IMR-90 (cell line): Measurements from ENCODE around the gene TGFB2. TPM values are rescaled to one million over a fixed set of nuclear protein-coding genes. Genes with fewer than 3 reads are reported as not detected.

ENCODE experiments used
- ATAC-seq: fragments of 200-7000 bp; cut with Tn5 transposase; 2 replicates; pipeline ENCODE4 v1.9.1; 2020; ENCODE audit warnings: low read depth, mild to moderate bottlenecking, moderate library complexity
- BruUV-seq: library from RNA; stranded (reverse); fragments of 400-500 nt; replicated peaks from 2 replicates; lab custom pipeline; 2021; lab: Mats Ljungman, UMichigan
- CTCF ChIA-PET: fragments of 300-600 bp; formaldehyde crosslinking; extraction: SDS; loops from one replicate; lab custom pipeline; 2021; ENCODE audit warnings: antibody characterized with exemption; lab: Yijun Ruan, JAX
- POLR2A ChIA-PET: fragments of 300-600 bp; sonication (Branson Sonifier 250); formaldehyde crosslinking; loops from one replicate; lab custom pipeline; 2022; ENCODE audit warnings: antibody characterized with exemption; ENCODE audit not compliant: unreplicated experiment; lab: Charles Lee
- DNase-seq: peaks from one replicate; pipeline ENCODE4 v3.0.0; 2013
- H2AFZ ChIP-seq: replicated peaks from 2 replicates; pipeline ENCODE3; 2013; ENCODE audit warnings: low read length, mild to moderate bottlenecking; ENCODE audit not compliant: poor library complexity
- H2AK5ac ChIP-seq: 2 replicates; pipeline ENCODE4 v1.6.1; 2013; ENCODE audit warnings: low read depth, low read length, inconsistent platforms
- H2AK9ac ChIP-seq: replicated peaks from 2 replicates; pipeline ENCODE3; 2013; ENCODE audit warnings: mild to moderate bottlenecking, low read depth, low read length, moderate library complexity; ENCODE audit not compliant: poor library complexity
- H2BK120ac ChIP-seq: 2 replicates; pipeline ENCODE4 v1.6.1; 2013; ENCODE audit warnings: low read depth, low read length, inconsistent platforms
- H2BK15ac ChIP-seq: 3 replicates; pipeline ENCODE4 v1.6.1; 2013; ENCODE audit warnings: low read depth, low read length, inconsistent platforms
- H2BK20ac ChIP-seq: 2 replicates; pipeline ENCODE4 v1.6.1; 2013; ENCODE audit warnings: low read depth, mild to moderate bottlenecking, inconsistent platforms, low read length, moderate library complexity
- H2BK5ac ChIP-seq: 2 replicates; pipeline ENCODE4 v1.6.1; 2013; ENCODE audit warnings: mild to moderate bottlenecking, low read depth, low read length, inconsistent platforms; ENCODE audit not compliant: poor library complexity, severe bottlenecking
- H3K14ac ChIP-seq: replicated peaks from 2 replicates; pipeline ENCODE4 v1.6.1; 2013; ENCODE audit warnings: low read depth, low read length, inconsistent platforms
- H3K18ac ChIP-seq: 2 replicates; pipeline ENCODE4 v1.6.1; 2013; ENCODE audit warnings: low read depth, low read length, control low read depth
- H3K23ac ChIP-seq: 2 replicates; pipeline ENCODE4 v1.6.1; 2013; ENCODE audit warnings: low read depth, low read length, inconsistent platforms
- H3K27ac ChIP-seq: 2 replicates; pipeline ENCODE4 v1.5.1; 2013; ENCODE audit warnings: mild to moderate bottlenecking, control low read depth, low read length; ENCODE audit not compliant: insufficient read depth
- H3K27me3 ChIP-seq: 2 replicates; pipeline ENCODE4 v1.6.1; 2013; ENCODE audit warnings: low read length; ENCODE audit not compliant: control insufficient read depth, insufficient read depth
- H3K36me3 ChIP-seq: 2 replicates; pipeline ENCODE4 v1.6.1; 2013; ENCODE audit warnings: low read length, mixed read lengths; ENCODE audit not compliant: control insufficient read depth, insufficient read depth
- H3K4ac ChIP-seq: 2 replicates; pipeline ENCODE4 v1.6.1; 2013; ENCODE audit warnings: low read depth, low read length, inconsistent platforms
- H3K4me1 ChIP-seq: 2 replicates; pipeline ENCODE4 v1.6.1; 2013; ENCODE audit warnings: low read length, mixed read lengths; ENCODE audit not compliant: control insufficient read depth, insufficient read depth
- H3K4me2 ChIP-seq: 2 replicates; pipeline ENCODE4 v1.6.1; 2013; ENCODE audit warnings: low read depth, mild to moderate bottlenecking, control low read depth, low read length, moderate library complexity
- H3K4me3 ChIP-seq: 2 replicates; pipeline ENCODE4 v1.5.1; 2013; ENCODE audit warnings: low read depth, mild to moderate bottlenecking, control low read depth, low read length, moderate library complexity; ENCODE audit not compliant: insufficient read depth
- H3K56ac ChIP-seq: 2 replicates; pipeline ENCODE4 v1.6.1; 2013; ENCODE audit warnings: low read length, inconsistent platforms; ENCODE audit not compliant: insufficient read depth; ENCODE audit errors: extremely low read depth
- H3K79me1 ChIP-seq, 2 experiments: 2 replicates each; pipeline ENCODE4 v1.6.1; 2013; ENCODE audit warnings: low read length in 2 of 2, inconsistent platforms in 1 of 2, low read depth in 1 of 2
- H3K9ac ChIP-seq: 2 replicates; pipeline ENCODE4 v1.6.1; 2013; ENCODE audit warnings: low read depth, low read length, control low read depth
- H3K9me1 ChIP-seq: 2 replicates; pipeline ENCODE4 v1.6.1; 2013; ENCODE audit warnings: low read length, inconsistent platforms; ENCODE audit not compliant: insufficient read depth
- H3K9me3 ChIP-seq: 2 replicates; pipeline ENCODE4 v1.6.1; 2013; ENCODE audit warnings: low read length; ENCODE audit not compliant: control insufficient read depth, insufficient read depth
- H4K20me1 ChIP-seq: 2 replicates; pipeline ENCODE4 v1.6.1; 2013; ENCODE audit warnings: low read length, inconsistent platforms; ENCODE audit not compliant: insufficient read depth
- H4K5ac ChIP-seq: 2 replicates; pipeline ENCODE4 v1.6.1; 2013; ENCODE audit warnings: mild to moderate bottlenecking, low read depth, low read length, control low read depth
- H4K8ac ChIP-seq, 2 experiments: 2 replicates each; pipeline ENCODE4 v1.6.1; 2013; ENCODE audit warnings: low read depth in 2 of 2, low read length in 2 of 2, control low read depth in 1 of 2, inconsistent platforms in 1 of 2
- H4K91ac ChIP-seq: 2 replicates; pipeline ENCODE4 v1.6.1; 2013; ENCODE audit warnings: low read depth, low read length, inconsistent platforms; ENCODE audit not compliant: insufficient read depth
- BHLHE40 ChIP-seq: fragments of 150-350 bp; IDR thresholded peaks from 2 replicates; pipeline ENCODE4 v1.6.1; 2016; ENCODE audit warnings: mild to moderate bottlenecking, low read depth, low read length
- CEBPB ChIP-seq: IDR thresholded peaks from 2 replicates; pipeline ENCODE4 v1.6.1; 2012; ENCODE audit warnings: low read depth, low read length, improper control_type of control experiment
- CHD1 ChIP-seq: IDR thresholded peaks from 2 replicates; pipeline ENCODE4 v1.6.1; 2012; ENCODE audit warnings: low read depth, low read length, improper control_type of control experiment
- CTCF ChIP-seq: conservative IDR thresholded peaks from 2 replicates; pipeline ENCODE4 v1.5.1; 2012; ENCODE audit warnings: mild to moderate bottlenecking, low read depth, low read length, improper control_type of control experiment
- FOS ChIP-seq: fragments of 150-350 bp; IDR thresholded peaks from 2 replicates; pipeline ENCODE4 v1.6.1; 2016; ENCODE audit warnings: low read depth, low read length
- MAFK ChIP-seq: IDR thresholded peaks from 2 replicates; pipeline ENCODE4 v1.6.1; 2012; ENCODE audit warnings: low read depth, low read length, improper control_type of control experiment
- MAZ ChIP-seq: IDR thresholded peaks from 2 replicates; pipeline ENCODE4 v1.6.1; 2012; ENCODE audit warnings: low read depth, mild to moderate bottlenecking, low read length, improper control_type of control experiment, moderate library complexity, borderline replicate concordance
- NFE2L2 ChIP-seq: fragments of 150-350 bp; IDR thresholded peaks from 2 replicates; pipeline ENCODE4 v1.6.1; 2016; ENCODE audit warnings: low read depth, mild to moderate bottlenecking, low read length
- POLR2A ChIP-seq: IDR thresholded peaks from 2 replicates; pipeline ENCODE4 v1.6.1; 2012; ENCODE audit warnings: mild to moderate bottlenecking, low read depth, low read length
- RAD21 ChIP-seq: IDR thresholded peaks from 2 replicates; pipeline ENCODE4 v1.6.1; 2012; ENCODE audit warnings: low read length, improper control_type of control experiment
- RCOR1 ChIP-seq: IDR thresholded peaks from 2 replicates; pipeline ENCODE4 v1.6.1; 2012; ENCODE audit warnings: mild to moderate bottlenecking, low read length, improper control_type of control experiment; ENCODE audit not compliant: insufficient replicate concordance
- SMC3 ChIP-seq: fragments of 150-350 bp; IDR thresholded peaks from 2 replicates; pipeline ENCODE4 v1.6.1; 2016; ENCODE audit warnings: low read depth, mild to moderate bottlenecking, antibody characterized with exemption, low read length, moderate library complexity
- USF2 ChIP-seq: fragments of 150-350 bp; IDR thresholded peaks from 2 replicates; pipeline ENCODE4 v1.6.1; 2017; ENCODE audit warnings: mild to moderate bottlenecking, antibody characterized with exemption, low read length, low read depth
- WGBS, 2 experiments: methylation state at CpG; one replicate each; pipeline versions ENCODE4 v1.1.5 to v1.1.7; 2013; ENCODE audit warnings: missing lambda C conversion rate in 2 of 2; ENCODE audit not compliant: insufficient read length in 1 of 2; ENCODE audit errors: extremely low coverage in 2 of 2; 5-methylcytosine and 5-hydroxymethylcytosine counted together
- dilution Hi-C: fragments of 300-500 bp; cut with HindIII; formaldehyde crosslinking; loops from one replicate; pipeline ENCODE4 v1.14.3; 2018; ENCODE audit warnings: low sequenced_read_pairs; ENCODE audit not compliant: unreplicated experiment
- in situ Hi-C: fragments of 300-500 bp; cut with MboI; formaldehyde crosslinking; loops from 3 replicates; pipeline ENCODE4 v1.14.3; 2019; ENCODE audit warnings: low sequenced_read_pairs, inconsistent platforms, mixed read lengths
- intact Hi-C: fragments of 100-400 bp; cut with micrococcal nuclease; formaldehyde crosslinking; loops from 2 replicates; pipeline ENCODE4 v1.10.0; 2022
- polyA plus RNA-seq, 3 experiments: library from polyadenylated mRNA; depleted of rRNA; stranded (reverse); fragments of >200 nt; gene quantifications; 2 replicates each; pipeline ENCODE4 v1.2.3, GENCODE V29; 2012; ENCODE audit warnings: low replicate concordance in 1 of 3
- total RNA-seq: library from RNA; depleted of rRNA; stranded (reverse); fragments of >200 nt; gene quantifications from 2 replicates; pipeline ENCODE4 v1.2.3, GENCODE V29; 2012

Gene TGFB2
- total and polyA plus RNA-seq, 2 of the 4 experiments (the other 2 are of a cell fraction) = 3.7 to 3.8 TPM

- no peak overlapping the region for H3K23ac ChIP-seq
- no peaks in the 10 kb centered on the region for H3K9me3 ChIP-seq
Observed at GRCh38 chr1:218493986-218494385, 148.8 kb downstream of the TGFB2 start.

More at GRCh38 chr1:218493986-218494385, 148.8 kb downstream of the TGFB2 start:
- intact Hi-C loops (loop anchor here (10.0 kb wide), 1 partner anchor 181 kb away; no protein-coding TSS in a partner anchor), dilution Hi-C loops (no loop called here), in situ Hi-C loops (no loop called here)
- Histone ChIP-seq H3K9me1 (0 out of 2 replicates have a peak, but pooled peaks cover 4% of the 10 kb centered on the region), H3K27me3 (no peaks in the 10 kb centered on the region), H2AK9ac (no peak overlapping the region), H3K4me1 (peaks cover 2% of the 10 kb centered on the region; the same call in 1 of the 2 replicates), H3K56ac (no peak overlapping the region), H3K14ac (no peak overlapping the region), H2AFZ (no peak overlapping the region), H3K79me1 (no peaks in the 10 kb centered on the region), H2BK120ac (peak overlapping the region; percentile 20), H3K9ac (no peak overlapping the region), H3K27ac (no peak overlapping the region), H2BK15ac (peak overlapping the region; percentile 66; the same call in 2 of the 3 replicates), H3K18ac (no peak overlapping the region; the same call in 1 of the 2 replicates), H4K91ac (peak overlapping the region; percentile 44), H4K8ac (no peak overlapping the region), H2AK5ac (no peak overlapping the region), H4K5ac (no peak overlapping the region), H4K20me1 (peaks cover 5% of the 10 kb centered on the region; the same call in 1 of the 2 replicates), H2BK20ac (no peak overlapping the region), H3K4ac (peak overlapping the region; percentile 49), H3K36me3 (no peaks in the 10 kb centered on the region), H2BK5ac (no peak overlapping the region), H3K4me2 (no peak overlapping the region), H3K4me3 (no peak overlapping the region)
- CTCF ChIA-PET = no interaction called here
- WGBS, 2 experiments = no CpG with 5 or more reads among the region's 2 CpGs
- no peak for DNase-seq
- TF ChIP-seq NFE2L2 (no peak), SMC3 (no peak), MAFK (no peak), CTCF (no peak), POLR2A (no peak), BHLHE40 (no peak), CEBPB (no peak), RCOR1 (no peak), CHD1 (no peak), FOS (no peak), MAZ (no peak), RAD21 (no peak), USF2 (no peak)
- ATAC-seq = no peak
- BruUV-seq = no TSS peak
- POLR2A ChIA-PET = interaction anchor here (0.5 kb wide), 1 partner anchor 16 kb away, joined by 11 read pairs; no protein-coding TSS in a partner anchor
